ENCODE measurements around the gene IFT81. TPM values are rescaled to one million over a fixed set of nuclear protein-coding genes. Genes with fewer than 3 reads are reported as not detected.
"Not testable (repeated sequence)": the region's sequence is repeated elsewhere in the genome, so short reads cannot be mapped to it uniquely, and the experiment has no call there.

IFT81 gene
- total RNA-seq, 2 experiments from 2014 or later: 1.4 to 2.2 TPM

DNA sequence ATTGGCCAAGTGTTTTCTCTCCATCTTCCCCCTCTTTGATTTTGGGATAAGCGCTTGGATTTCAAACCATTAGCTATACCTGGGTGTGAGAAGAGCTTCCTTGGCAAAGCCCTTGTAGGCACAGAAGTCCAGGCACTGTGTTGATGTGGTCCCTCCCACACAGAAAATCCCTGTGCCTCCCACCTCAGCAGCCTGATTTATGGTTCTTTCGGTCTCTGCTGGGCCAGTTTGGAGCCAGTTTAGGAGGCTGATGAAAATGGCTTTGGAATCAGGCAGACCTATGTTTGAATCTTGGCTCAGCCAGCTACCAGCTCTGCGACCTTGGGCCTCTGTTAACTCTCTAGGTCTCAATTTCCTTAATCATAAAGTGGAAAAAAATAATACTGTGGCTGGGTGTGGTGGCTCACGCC lies 9.6 kb upstream of the IFT81 start:
- Mint-ChIP-seq H3K9me3 (ENCODE audit: low read depth) (no peaks in the 10 kb centered on the region), H3K4me1 (no peaks in the 10 kb centered on the region), H3K36me3 (no peaks in the 10 kb centered on the region), H3K27ac (no peak overlapping the region), H3K27me3 (peaks cover 20% of the 10 kb centered on the region), H3K4me3 (no peak overlapping the region)
- CTCF ChIA-PET: interaction anchor here (0.9 kb wide), 1 partner anchor 9 kb away, joined by 3 read pairs; the partner anchor contains the start of gene IFT81
- no peak for DNase-seq
- ATAC-seq: no peak

GRCh38 chr12:110115675-110116074 lies 8.5 kb upstream of the IFT81 start:
- Mint-ChIP-seq H3K4me3 (no peak overlapping the region), H3K4me1 (no peaks in the 10 kb centered on the region), H3K36me3 (no peaks in the 10 kb centered on the region), H3K27me3 (peaks cover 29% of the 10 kb centered on the region), H3K27ac (no peak overlapping the region), H3K9me3 (ENCODE audit: low read depth) (no peaks in the 10 kb centered on the region)
- ATAC-seq (no peak), DNase-seq (no peak)
- CTCF ChIA-PET: interaction anchor here (0.8 to 1.4 kb wide), 3 partner anchors 13 to 334 kb away, joined by 3 to 4 read pairs (median 3); partner anchors contain the start of gene ARPC3

DNA sequence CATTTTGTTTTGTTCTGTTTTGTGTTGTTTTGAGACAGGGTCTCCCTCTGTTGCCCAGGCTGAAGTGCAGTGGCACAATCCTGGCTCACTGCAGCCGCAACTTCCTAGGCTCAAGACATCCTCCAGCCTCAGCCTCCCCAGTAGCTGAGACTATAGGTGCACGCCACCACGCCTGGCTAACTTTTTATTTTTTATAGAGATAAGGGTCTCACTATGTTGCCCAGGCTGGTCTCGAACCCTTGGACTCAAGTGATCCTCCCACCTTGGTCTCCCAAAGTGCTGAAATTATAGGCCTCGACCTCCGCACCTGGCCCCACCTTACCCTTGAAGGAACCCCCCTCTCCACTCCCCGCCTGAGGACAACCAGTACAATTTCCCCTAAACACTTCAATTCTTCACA lies 7.5 kb upstream of the IFT81 start:
- peaks cover 34% of the 10 kb centered on the region for H3K27me3 Mint-ChIP-seq

DNA sequence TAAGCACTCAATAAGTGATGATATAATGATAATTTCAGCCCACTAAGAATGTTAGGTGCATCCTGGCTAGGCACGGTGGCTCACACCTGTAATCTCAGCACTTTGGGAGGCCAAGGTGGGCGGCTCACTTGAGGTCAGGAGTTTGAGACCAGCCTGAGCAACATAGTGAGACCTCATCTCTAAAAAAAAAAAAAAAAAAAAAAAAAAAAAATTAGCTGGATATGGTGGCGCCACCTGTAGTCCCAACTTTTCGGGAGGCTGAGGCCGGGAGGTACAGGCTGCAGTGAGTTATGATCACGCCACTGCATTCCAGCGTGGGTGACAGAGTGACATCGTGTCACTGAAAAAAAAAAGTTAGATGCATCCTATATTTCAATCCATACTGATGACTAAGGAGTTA lies 6.9 kb upstream of the IFT81 start:
- ATAC-seq; H3K9me3 Mint-ChIP-seq (ENCODE audit: low read depth); H3K36me3 Mint-ChIP-seq; DNase-seq; H3K4me3 Mint-ChIP-seq; H3K27ac Mint-ChIP-seq; H3K4me1 Mint-ChIP-seq: not testable (repeated sequence)
- CTCF ChIA-PET: interaction anchor here (1.4 kb wide), 1 partner anchor 27 kb away, joined by 3 read pairs; no protein-coding TSS in a partner anchor
- H3K27me3 Mint-ChIP-seq: peaks cover 34% of the 10 kb centered on the region

More for the DNA sequence above, 7.5 kb upstream of the IFT81 start:
- no peak overlapping the region for H3K27ac Mint-ChIP-seq
- CTCF ChIA-PET: interaction anchor here (1.1 to 1.4 kb wide), 2 partner anchors 14 to 27 kb away, joined by 3 to 4 read pairs; no protein-coding TSS in a partner anchor
- no peaks in the 10 kb centered on the region for H3K4me1 Mint-ChIP-seq
- no peak overlapping the region for H3K4me3 Mint-ChIP-seq
- DNase-seq: no peak
- no peak for ATAC-seq
- no peaks in the 10 kb centered on the region for H3K36me3 Mint-ChIP-seq
- H3K9me3 Mint-ChIP-seq (ENCODE audit: low read depth): no peaks in the 10 kb centered on the region

- no peaks in the 10 kb centered on the region for H3K4me1 Mint-ChIP-seq
- ATAC-seq: no peak
- no peak for DNase-seq
Observed at GRCh38 chr12:110117956-110118685, 6.0 kb upstream of the IFT81 start.

DNA sequence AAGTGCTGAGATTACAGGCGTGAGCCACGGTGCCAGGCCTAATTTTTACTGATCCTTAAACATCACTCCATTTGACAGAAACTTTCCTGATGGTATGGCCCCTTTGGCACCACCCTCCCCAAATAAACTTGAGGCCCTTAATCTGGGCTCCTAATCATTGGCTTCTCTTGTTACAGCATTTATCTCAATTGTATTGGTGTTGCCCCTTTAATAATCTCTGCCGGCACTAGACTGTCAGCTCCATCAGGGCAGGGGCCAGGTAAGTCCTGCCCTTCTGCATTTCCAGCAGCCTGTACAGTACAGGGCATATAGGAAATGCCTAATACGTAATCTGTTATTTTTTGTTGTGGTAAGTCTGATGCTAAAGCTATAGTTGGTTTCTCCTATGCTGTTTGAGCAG lies 1.2 kb upstream of the IFT81 start:
- Mint-ChIP-seq H3K27ac (no peak overlapping the region), H3K36me3 (no peaks in the 10 kb centered on the region), H3K27me3 (peaks cover 36% of the 10 kb centered on the region), H3K9me3 (ENCODE audit: low read depth) (no peaks in the 10 kb centered on the region), H3K4me3 (no peak overlapping the region), H3K4me1 (peaks cover 7% of the 10 kb centered on the region)
- DNase-seq (no peak), ATAC-seq (no peak)
- CTCF ChIA-PET: interaction anchor here (1.3 kb wide), 1 partner anchor 8 kb away, joined by 3 read pairs; no protein-coding TSS in a partner anchor

More at GRCh38 chr12:110117956-110118685, 6.0 kb upstream of the IFT81 start:
- no peak overlapping the region for H3K27ac Mint-ChIP-seq
- H3K9me3 Mint-ChIP-seq (ENCODE audit: low read depth): no peaks in the 10 kb centered on the region
- CTCF ChIA-PET: no interaction called here
- no peak overlapping the region for H3K4me3 Mint-ChIP-seq
- no peaks in the 10 kb centered on the region for H3K36me3 Mint-ChIP-seq
- peaks cover 42% of the 10 kb centered on the region for H3K27me3 Mint-ChIP-seq

DNA sequence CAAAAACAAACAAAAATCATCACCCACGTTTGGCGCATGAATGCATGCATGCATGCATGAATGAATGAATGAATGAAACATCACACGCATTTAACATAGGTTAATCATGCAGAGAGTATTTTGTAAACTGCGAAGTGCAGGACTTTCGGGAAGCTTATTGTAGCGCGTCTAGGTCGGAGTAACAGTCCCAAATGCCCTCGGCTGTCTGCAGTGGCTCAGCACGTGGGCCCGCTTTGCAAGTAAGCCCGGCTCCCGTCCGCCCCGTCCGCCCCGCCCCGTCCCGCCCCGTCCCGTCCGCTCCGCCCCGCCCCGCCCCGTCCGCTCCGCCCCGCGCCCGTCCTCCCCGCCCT lies 263 bp upstream of the IFT81 start:
- Mint-ChIP-seq H3K27me3 (peaks cover 31% of the 10 kb centered on the region), H3K4me3 (peak overlapping the region; percentile 82), H3K9me3 (ENCODE audit: low read depth) (no peaks in the 10 kb centered on the region), H3K4me1 (peaks cover 7% of the 10 kb centered on the region), H3K27ac (no peak overlapping the region), H3K36me3 (no peaks in the 10 kb centered on the region)
- ATAC-seq (peak; percentile 83), DNase-seq (no peak)
- CTCF ChIA-PET: interaction anchor here (0.7 to 2.0 kb wide), 4 partner anchors 9 to 307 kb away, joined by 3 to 5 read pairs (median 4); no protein-coding TSS in a partner anchor

DNA sequence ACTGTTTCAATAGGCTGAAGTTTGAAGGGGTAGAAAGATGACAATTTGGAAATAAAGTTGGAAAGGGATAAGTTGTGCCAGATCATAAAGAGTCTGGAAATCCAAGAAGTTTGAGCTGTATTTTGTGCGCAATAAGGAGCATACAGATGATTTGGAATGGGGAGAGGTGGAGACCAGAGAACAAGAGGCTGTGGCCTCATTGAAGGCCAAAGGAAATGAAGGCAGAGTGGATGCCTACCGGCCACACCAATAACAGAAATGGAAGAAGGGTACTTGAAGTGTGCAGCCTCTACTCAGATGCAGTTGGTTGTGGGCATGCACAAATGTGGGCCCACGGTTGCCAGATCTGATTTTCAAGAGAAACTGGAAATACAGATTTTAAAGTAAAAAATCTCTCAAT lies 2.4 kb downstream of the IFT81 start:
- Mint-ChIP-seq H3K4me3 (no peak overlapping the region), H3K9me3 (ENCODE audit: low read depth) (no peaks in the 10 kb centered on the region), H3K36me3 (no peaks in the 10 kb centered on the region), H3K4me1 (peaks cover 7% of the 10 kb centered on the region), H3K27me3 (peaks cover 10% of the 10 kb centered on the region), H3K27ac (no peak overlapping the region)
- DNase-seq (no peak), ATAC-seq (no peak)
- CTCF ChIA-PET: no interaction called here

GRCh38 chr12:110134691-110135411 lies 10.7 kb downstream of the IFT81 start:
- H3K9me3 Mint-ChIP-seq (ENCODE audit: low read depth): no peaks in the 10 kb centered on the region
- DNase-seq: no peak
- H3K4me1 Mint-ChIP-seq: peaks cover 7% of the 10 kb centered on the region
- no peaks in the 10 kb centered on the region for H3K27me3 Mint-ChIP-seq
- no peak overlapping the region for H3K27ac Mint-ChIP-seq
- H3K4me3 Mint-ChIP-seq: no peak overlapping the region
- ATAC-seq: no peak
- H3K36me3 Mint-ChIP-seq: no peaks in the 10 kb centered on the region
- CTCF ChIA-PET: interaction anchor here (0.6 to 1.3 kb wide), 3 partner anchors 27 to 328 kb away, joined by 3 to 5 read pairs (median 3); no protein-coding TSS in a partner anchor

DNA sequence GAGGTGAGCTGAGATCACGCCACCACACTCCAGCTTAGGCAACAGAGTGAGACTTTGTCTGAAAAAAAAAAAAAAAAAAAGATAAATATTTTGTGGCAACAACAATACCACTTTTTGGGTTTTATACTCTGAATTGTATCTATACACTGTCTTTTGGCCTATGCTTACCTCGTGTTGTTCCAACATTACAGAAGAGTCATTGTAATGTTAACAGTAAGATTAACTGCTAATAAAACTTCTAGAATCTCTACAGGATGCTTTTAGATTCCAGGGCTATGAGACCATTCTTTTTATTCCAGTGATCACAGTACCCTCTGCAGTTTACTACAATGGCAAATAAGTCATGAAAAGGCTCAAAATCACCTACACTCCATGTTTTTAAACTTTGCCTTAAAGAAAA lies 11.6 kb downstream of the IFT81 start:
- no peaks in the 10 kb centered on the region for H3K36me3 Mint-ChIP-seq
- H3K4me3 Mint-ChIP-seq: no peak overlapping the region
- CTCF ChIA-PET: interaction anchor here (1.0 to 1.3 kb wide), 2 partner anchors 26 to 31 kb away, joined by 3 to 5 read pairs; no protein-coding TSS in a partner anchor

DNA sequence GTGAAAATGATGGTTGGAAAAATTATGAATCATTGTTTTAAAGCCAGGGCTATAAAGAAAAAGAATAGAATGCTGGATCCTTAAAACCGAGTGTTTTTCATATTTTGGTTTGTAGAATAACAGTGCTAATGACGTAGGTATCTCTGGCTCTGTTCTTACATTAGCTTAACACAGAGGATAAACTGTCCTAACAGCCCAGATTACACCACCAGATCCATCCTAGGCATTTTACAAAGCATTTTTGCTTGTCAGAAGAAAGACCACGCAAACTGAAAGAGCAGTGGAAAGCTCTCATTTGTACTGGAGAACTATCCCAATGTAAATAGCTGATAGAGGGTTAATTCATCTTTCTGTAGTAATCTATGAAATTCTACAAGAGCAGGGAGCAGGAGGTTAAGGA lies 13.6 kb downstream of the IFT81 start:
- DNase-seq (no peak), ATAC-seq (no peak)
- no peak overlapping the region for H3K27ac Mint-ChIP-seq
- H3K36me3 Mint-ChIP-seq: no peaks in the 10 kb centered on the region
- H3K27me3 Mint-ChIP-seq: no peaks in the 10 kb centered on the region
- CTCF ChIA-PET: interaction anchor here (0.7 kb wide), 1 partner anchor 108 kb away, joined by 3 read pairs; no protein-coding TSS in a partner anchor
- no peaks in the 10 kb centered on the region for H3K9me3 Mint-ChIP-seq (ENCODE audit: low read depth)
- no peak overlapping the region for H3K4me3 Mint-ChIP-seq
- H3K4me1 Mint-ChIP-seq: peaks cover 7% of the 10 kb centered on the region

More for the DNA sequence above, 11.6 kb downstream of the IFT81 start:
- peaks cover 7% of the 10 kb centered on the region for H3K4me1 Mint-ChIP-seq
- DNase-seq: no peak
- H3K27ac Mint-ChIP-seq: no peak overlapping the region
- ATAC-seq: no peak
- no peaks in the 10 kb centered on the region for H3K27me3 Mint-ChIP-seq
- H3K9me3 Mint-ChIP-seq (ENCODE audit: low read depth): no peaks in the 10 kb centered on the region

- Mint-ChIP-seq H3K4me3 (no peak overlapping the region), H3K4me1 (no peaks in the 10 kb centered on the region), H3K27me3 (no peaks in the 10 kb centered on the region), H3K36me3 (no peaks in the 10 kb centered on the region), H3K27ac (no peak overlapping the region), H3K9me3 (ENCODE audit: low read depth) (no peaks in the 10 kb centered on the region)
- ATAC-seq (no peak), DNase-seq (no peak)
- CTCF ChIA-PET: no interaction called here
Observed at GRCh38 chr12:110141389-110141788, 17.2 kb downstream of the IFT81 start.

DNA sequence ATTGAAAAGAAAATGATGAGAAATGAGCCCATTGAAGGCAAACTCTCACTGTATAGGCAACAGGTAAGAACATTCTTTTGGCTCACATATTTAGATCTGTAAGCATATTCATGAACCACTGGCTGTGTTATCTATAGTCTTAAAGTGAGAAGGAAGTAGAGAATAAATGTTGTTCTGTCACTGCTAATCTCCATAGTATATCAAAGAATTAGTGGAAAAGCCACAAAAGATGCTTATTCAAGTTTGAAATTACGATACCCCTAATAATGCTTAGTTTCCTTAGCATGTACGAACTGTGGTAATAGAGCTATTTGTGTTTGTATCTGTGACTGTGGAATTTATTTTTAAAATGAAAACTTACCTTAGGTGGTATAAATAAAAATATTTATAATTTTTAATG lies 22.8 kb downstream of the IFT81 start:
- Mint-ChIP-seq H3K4me3 (no peak overlapping the region), H3K27me3 (no peaks in the 10 kb centered on the region), H3K27ac (no peak overlapping the region), H3K36me3 (peaks cover 2% of the 10 kb centered on the region), H3K4me1 (peaks cover 9% of the 10 kb centered on the region), H3K9me3 (ENCODE audit: low read depth) (no peaks in the 10 kb centered on the region)
- DNase-seq (no peak), ATAC-seq (no peak)
- CTCF ChIA-PET: interaction anchor here (1.3 kb wide), 1 partner anchor 46 kb away, joined by 4 read pairs; no protein-coding TSS in a partner anchor

Measured in activated CD8-positive, alpha-beta memory T cell treated with anti-CD3 and anti-CD28 coated beads, Interleukin-2, amount 10 ng/mL, durations not matched to agents 7 days and 5 days (primary cell).